ENCODE measurements around the gene WWP2. TPM values are rescaled to one million over a fixed set of nuclear protein-coding genes. Genes with fewer than 3 reads are reported as not detected.

WWP2 gene
- 10 to 100 TPM; 35.8 to 39.5 TPM for total RNA-seq

DNA sequence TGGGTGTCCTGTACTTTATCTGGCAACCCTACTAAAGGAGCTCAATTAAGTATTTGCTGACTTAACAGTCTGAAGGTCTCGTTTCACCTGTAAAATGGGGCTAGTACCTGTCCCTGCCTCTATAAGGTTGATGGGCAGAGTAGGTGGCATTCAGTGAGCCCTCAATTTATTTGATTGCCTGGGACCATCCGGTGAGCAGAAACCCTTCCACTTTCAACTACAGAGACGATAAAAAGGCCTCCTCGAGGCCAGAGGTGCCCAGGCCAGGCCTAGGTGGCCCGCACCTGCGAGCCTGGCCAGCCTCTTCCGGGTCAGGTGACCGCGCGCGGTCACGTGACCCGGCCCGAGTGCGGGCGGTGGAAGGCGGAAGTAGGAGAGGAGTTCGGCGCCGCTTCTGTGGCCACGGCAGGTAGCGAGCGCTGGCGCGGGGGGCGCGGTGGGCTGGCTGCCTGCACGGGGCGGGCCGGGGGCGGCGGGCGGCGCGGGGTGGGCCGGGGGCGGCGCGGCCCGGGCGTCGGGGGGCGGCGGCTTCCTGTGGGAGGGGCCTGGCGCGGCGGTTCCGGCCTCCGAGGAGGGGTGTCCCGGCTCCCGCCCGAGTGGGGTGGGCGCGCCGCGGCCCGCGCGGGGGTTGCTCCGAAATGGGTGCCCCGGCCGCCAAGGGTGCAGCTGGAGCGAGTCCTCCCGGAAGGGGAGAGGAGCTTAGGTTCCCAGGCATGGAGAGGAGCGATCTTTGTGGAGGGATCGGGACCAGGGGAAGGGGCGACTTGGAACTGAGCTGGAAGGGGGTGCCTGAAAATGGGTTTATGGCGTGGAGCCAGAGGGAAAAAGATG, at the start of gene WWP2:
WWP2 (plus strand) TSS at position 350 of the 831 bp plus-strand sequence. CDS start 24,679 bp downstream, outside the sequence.
- H3K36me3 Mint-ChIP-seq: peaks cover 2% of the 10 kb centered on the region
- intact Hi-C loops (cut with micrococcal nuclease): loop anchor here (1.0 kb wide), 1 partner anchor 8 kb away; the partner anchor contains the start of gene NOB1
- peak within 1 kb of the TSS; percentile 93 for H3K27ac Mint-ChIP-seq
- no peaks in the 10 kb centered on the region for H3K9me3 Mint-ChIP-seq
- DNase-seq: peak; percentile 83
- H3K27me3 Mint-ChIP-seq: no peaks in the 10 kb centered on the region
- POLR2A ChIA-PET: interaction anchor here (0.6 to 3.3 kb wide), 4 partner anchors 9 to 579 kb away, joined by 3 to 24 read pairs (median 10); partner anchors contain the start of gene NOB1
- CTCF ChIA-PET: interaction anchor here (1.2 to 2.1 kb wide), 3 partner anchors 8 to 53 kb away, joined by 4 to 14 read pairs (median 5); partner anchors contain the start of gene NOB1
- H3K4me1 Mint-ChIP-seq (ENCODE audit: low read depth): peaks cover 31% of the 10 kb centered on the region
- H3K4me3 Mint-ChIP-seq: peak within 1 kb of the TSS; percentile 95

DNA sequence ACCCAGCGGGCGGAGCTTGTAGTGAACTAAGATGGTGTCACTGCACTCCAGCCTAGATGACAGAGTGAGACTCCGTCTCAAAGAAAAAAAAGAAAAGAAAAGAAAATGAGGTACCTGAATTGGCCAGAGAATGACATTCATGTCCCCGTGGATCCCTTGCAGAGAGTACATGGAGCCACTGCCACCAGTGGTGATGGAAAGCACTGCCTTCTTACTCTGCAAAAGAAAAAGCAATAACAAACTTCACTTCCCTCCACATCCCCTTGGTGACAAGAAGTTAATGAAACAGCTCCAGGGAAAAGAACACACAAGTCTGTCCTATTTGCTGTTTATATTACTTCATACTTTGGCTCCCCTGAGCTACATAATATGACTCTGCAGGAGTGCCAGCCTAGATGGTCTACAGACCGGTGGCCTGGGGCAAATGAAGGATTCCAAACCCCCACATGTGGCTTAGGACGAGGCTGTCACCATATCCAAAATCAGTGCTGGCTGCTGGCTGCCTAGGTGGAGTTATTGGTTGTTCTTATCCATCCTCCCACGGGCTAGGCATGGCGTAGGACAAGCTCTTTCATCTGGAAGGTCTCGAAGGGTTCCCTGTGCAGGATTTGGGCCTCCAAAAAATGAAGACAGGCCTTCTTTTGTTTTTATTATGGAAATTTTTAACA, 49.1 kb upstream of the WWP2 start:
- H3K36me3 Mint-ChIP-seq: peaks cover 4% of the 10 kb centered on the region
- POLR2A ChIA-PET: no interaction called here
- H3K27me3 Mint-ChIP-seq: no peaks in the 10 kb centered on the region
- H3K4me3 Mint-ChIP-seq: no peak overlapping the region
- peaks cover 7% of the 10 kb centered on the region for H3K4me1 Mint-ChIP-seq (ENCODE audit: low read depth)
- no peak overlapping the region for H3K27ac Mint-ChIP-seq
- H3K9me3 Mint-ChIP-seq: no peaks in the 10 kb centered on the region
- DNase-seq: no peak
- CTCF ChIA-PET: interaction anchor here (1.2 to 1.6 kb wide), 3 partner anchors 41 to 317 kb away, joined by 3 to 6 read pairs (median 5); partner anchors contain the start of gene NOB1
- intact Hi-C loops (cut with micrococcal nuclease): no loop called here

DNA sequence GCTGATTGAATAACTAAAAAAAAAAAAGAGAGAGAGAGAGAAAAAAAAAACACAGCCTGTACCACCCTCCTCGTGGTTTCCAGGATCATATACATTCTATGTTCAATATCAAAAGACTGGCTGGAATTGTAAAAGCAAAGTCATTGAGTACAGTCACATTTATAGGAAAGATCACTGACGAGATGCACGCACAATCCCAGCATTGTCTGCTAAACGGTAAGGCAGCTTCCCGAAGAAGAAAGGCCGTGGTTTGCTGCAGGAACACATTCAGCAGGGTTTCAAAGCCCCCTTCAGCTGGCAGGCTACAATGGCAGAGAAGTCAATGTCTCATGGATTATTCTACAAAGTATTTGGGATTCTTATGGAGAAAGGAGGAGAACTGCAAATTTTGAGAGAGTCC, 45.1 kb upstream of the WWP2 start:
- DNase-seq: no peak
- Mint-ChIP-seq H3K27ac (no peak overlapping the region), H3K4me3 (no peak overlapping the region), H3K27me3 (no peaks in the 10 kb centered on the region), H3K9me3 (no peaks in the 10 kb centered on the region), H3K36me3 (peaks cover 4% of the 10 kb centered on the region), H3K4me1 (ENCODE audit: low read depth) (no peaks in the 10 kb centered on the region)
- ChIA-PET POLR2A (no interaction called here), CTCF (interaction anchor here (1.2 to 1.3 kb wide), 2 partner anchors 38 to 321 kb away, joined by 3 read pairs; partner anchors contain the start of gene NOB1)
- intact Hi-C loops (cut with micrococcal nuclease): no loop called here

DNA sequence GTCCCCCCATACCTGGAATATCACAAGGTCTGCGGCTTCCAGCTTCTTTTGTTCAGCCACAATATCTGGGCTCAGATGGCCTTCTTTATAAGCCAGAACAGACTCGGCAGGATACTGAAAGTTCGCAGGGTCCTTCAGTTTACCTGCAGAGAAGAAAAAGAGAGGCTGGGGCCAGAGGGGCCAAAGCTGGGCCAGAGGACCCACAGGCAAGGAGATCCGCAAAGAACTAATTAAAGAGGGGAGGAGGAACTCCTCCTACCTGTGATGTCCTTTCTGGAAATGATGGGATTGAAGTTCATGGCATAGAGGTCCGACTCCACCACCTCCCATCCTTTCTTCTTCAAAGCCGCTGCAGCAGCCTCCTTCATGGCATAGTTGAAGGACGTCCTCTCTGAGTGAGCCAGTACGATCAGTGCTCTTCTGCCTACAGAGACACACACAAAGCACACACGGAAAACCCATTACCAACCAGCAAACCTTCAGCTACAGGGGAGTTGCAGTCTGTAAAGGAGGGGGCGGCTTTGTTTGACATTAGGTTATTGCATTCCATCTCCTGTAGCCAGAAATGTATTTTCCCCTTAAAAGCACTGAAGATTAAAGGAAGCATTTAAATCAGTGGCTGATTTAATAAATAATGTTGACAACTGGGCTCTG, 43.9 kb upstream of the WWP2 start:
- Mint-ChIP-seq H3K9me3 (no peaks in the 10 kb centered on the region), H3K36me3 (peaks cover 2% of the 10 kb centered on the region), H3K4me1 (ENCODE audit: low read depth) (no peaks in the 10 kb centered on the region), H3K27ac (no peak overlapping the region), H3K27me3 (no peaks in the 10 kb centered on the region), H3K4me3 (no peak overlapping the region)
- POLR2A ChIA-PET: no interaction called here
- intact Hi-C loops (cut with micrococcal nuclease): no loop called here
- DNase-seq: no peak
- CTCF ChIA-PET: interaction anchor here (1.2 to 1.3 kb wide), 3 partner anchors 20 to 322 kb away, joined by 3 read pairs; partner anchors contain the start of gene NOB1

DNA sequence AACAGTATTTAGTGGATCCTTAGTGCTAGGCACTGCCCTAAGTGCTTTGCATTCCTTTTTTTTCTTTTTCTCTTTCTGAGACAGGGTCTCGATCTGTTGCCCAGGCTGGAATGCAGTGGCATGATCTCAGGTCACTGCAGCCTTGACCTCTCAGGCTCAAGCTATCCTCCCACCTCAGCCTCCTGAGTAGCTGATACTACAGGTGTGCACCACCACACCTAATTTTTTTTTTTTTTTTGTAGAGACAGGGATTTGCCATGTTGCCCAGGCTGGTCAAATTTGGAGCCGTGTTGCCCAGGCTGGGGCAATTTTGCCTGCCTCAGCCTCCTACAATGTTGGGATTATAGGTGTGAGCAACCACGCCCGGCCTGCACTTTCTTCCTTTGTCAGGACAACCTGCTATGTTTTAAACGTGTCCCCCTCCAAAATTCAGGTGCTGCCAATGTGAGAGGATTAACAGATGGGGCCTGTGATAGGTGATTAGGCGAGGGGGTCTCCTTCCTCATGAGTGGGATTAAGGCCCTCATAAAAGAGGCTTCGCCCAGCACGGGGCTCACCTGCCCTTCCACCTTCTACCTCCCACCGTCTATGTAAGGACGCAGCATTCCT, 41.2 kb upstream of the WWP2 start:
- POLR2A ChIA-PET: no interaction called here
- Mint-ChIP-seq H3K4me3 (no peak overlapping the region), H3K9me3 (no peaks in the 10 kb centered on the region), H3K27ac (no peak overlapping the region), H3K4me1 (ENCODE audit: low read depth) (peaks cover 5% of the 10 kb centered on the region), H3K27me3 (no peaks in the 10 kb centered on the region), H3K36me3 (no peaks in the 10 kb centered on the region)
- intact Hi-C loops (cut with micrococcal nuclease): no loop called here
- no peak for DNase-seq
- CTCF ChIA-PET: interaction anchor here (0.6 to 1.8 kb wide), 4 partner anchors 12 to 342 kb away, joined by 3 to 13 read pairs (median 4); partner anchors contain the start of gene NOB1

DNA sequence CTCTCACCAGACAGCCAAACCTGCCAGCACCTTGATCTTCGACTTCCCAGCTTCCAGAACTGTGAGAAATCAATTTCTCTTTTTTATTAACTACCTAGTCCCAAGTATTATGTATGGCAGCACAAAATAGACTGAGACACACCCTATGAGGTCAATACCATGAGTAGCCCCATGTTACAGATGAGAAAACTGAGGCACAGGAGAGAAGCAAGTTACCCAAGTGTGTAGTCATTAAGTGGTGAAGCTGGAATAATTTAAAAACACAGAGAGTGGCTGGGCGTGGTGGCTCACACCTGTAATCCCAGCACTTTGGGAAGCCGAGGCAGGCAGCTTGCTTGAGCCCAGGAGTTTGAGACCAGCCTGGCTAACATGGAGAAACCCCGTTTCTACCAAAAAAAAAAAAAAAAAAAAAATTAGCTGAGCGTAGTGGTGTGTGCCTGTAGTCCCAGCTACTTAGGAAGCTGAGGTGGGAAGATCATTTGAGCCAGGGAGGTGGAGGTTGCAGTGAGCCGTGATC, 40.6 kb upstream of the WWP2 start:
- POLR2A ChIA-PET: interaction anchor here (0.6 kb wide), 1 partner anchor 284 kb away, joined by 3 read pairs; no protein-coding TSS in a partner anchor
- Mint-ChIP-seq H3K4me3 (no peak overlapping the region), H3K27me3 (no peaks in the 10 kb centered on the region), H3K9me3 (no peaks in the 10 kb centered on the region), H3K4me1 (ENCODE audit: low read depth) (peaks cover 9% of the 10 kb centered on the region), H3K36me3 (no peaks in the 10 kb centered on the region), H3K27ac (no peak overlapping the region)
- CTCF ChIA-PET: interaction anchor here (0.6 to 1.8 kb wide), 3 partner anchors 12 to 343 kb away, joined by 4 to 13 read pairs (median 5); partner anchors contain the start of gene NOB1
- no peak for DNase-seq
- intact Hi-C loops (cut with micrococcal nuclease): no loop called here

DNA sequence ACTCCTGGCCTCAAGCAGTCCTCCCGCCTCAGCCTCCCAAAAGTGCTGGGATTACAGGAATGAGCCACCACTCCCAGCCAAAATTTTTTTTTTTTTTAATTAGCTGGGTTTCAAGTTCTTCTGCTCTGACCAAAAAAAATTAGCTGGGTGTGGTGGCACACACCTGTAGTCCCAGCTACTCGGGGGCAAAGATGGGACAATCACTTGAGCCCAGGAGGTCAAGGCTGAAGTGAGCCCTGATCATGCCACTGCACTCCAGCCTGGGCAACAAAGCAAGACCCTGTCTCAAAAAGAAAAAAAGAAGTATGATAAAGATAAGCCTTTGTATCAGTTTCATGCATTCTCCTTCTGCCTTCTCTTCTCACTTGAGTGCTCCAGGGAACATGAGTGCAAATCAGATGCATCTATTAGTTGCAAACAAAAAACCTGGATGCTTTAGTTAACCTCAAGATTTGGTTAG, 37.7 kb upstream of the WWP2 start:
- Mint-ChIP-seq H3K36me3 (no peaks in the 10 kb centered on the region), H3K9me3 (no peaks in the 10 kb centered on the region), H3K27ac (no peak overlapping the region), H3K4me1 (ENCODE audit: low read depth) (peaks cover 17% of the 10 kb centered on the region), H3K27me3 (no peaks in the 10 kb centered on the region), H3K4me3 (no peak overlapping the region)
- ChIA-PET POLR2A (interaction anchor here (1.4 kb wide), 1 partner anchor 30 kb away, joined by 5 read pairs; the partner anchor contains the start of gene NOB1), CTCF (interaction anchor here (0.6 to 6.5 kb wide), 2 partner anchors 30 to 49 kb away, joined by 3 to 54 read pairs; partner anchors contain the start of gene NOB1)
- intact Hi-C loops (cut with micrococcal nuclease): no loop called here
- no peak for DNase-seq

DNA sequence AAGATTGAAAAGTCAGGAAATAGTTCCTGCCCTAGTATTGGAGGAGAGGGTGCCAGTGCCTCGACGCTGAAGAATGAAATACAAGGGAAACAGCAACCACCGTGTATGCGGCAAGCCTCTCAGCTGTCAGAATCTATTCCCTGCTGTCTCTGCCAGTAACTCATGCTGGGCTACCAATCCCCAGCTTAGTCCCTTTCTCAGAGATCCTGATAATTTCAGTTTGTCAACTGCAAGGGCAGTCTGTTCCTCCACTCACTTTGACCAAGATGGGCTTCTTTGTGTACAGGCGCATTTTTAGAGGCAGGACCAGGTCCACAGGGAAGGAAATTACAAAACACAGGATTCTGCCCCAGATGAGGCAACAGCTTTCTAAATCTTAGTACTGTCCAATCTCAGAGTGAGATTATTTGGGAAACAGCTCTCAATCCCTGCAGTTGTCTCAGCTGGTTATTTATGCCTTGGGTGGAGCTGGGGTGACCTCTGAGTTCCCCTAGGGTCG, 37.1 kb upstream of the WWP2 start:
- Mint-ChIP-seq H3K27ac (no peak overlapping the region), H3K9me3 (no peaks in the 10 kb centered on the region), H3K4me3 (no peak overlapping the region), H3K36me3 (no peaks in the 10 kb centered on the region), H3K27me3 (no peaks in the 10 kb centered on the region), H3K4me1 (ENCODE audit: low read depth) (peaks cover 17% of the 10 kb centered on the region)
- CTCF ChIA-PET: interaction anchor here (6.5 kb wide), 1 partner anchor 29 kb away, joined by 54 read pairs; the partner anchor contains the start of gene NOB1
- POLR2A ChIA-PET: interaction anchor here (1.4 kb wide), 1 partner anchor 30 kb away, joined by 5 read pairs; the partner anchor contains the start of gene NOB1
- no peak for DNase-seq
- intact Hi-C loops (cut with micrococcal nuclease): no loop called here

DNA sequence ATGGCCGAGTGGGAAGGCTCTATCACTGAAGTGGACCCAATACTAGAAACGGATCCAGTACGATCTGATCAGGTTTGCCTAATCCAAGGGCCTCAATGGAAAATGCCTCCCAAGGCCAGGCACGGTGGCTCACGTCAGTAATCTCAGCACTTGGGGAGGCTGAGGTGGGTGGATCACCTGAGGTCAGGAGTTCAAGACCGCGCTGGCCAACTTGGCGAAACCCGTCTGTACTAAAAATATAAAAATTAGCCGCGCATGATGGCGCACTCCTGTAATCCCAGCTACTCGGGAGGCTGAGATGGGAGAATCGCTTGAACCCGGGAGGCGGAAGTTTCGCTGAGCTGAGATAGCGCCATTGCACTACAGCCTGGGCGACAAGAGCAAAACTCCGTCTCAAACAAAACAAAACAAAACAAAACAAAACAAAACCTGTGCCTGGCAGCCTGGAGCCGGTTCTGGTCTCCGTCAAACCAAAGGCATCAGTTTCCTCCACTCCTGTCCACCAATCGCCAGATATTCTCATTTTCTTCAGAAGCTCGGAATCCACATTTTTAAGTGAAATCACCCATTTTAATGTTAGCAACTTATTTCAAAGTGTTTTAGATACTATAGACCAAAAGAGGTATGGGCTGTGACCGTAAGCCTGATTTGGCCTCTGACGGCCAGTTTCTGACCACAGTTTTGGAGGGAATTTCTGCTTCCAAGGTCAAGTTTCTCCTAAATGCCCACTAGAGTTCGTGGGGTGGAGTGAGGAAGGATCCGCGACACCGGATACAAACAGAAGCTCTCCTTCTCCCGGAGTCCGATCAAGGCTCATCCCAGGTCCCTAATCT, 36.4 kb upstream of the WWP2 start:
- intact Hi-C loops (cut with micrococcal nuclease): loop anchor here (1.0 kb wide), 4 partner anchors 16 to 301 kb away; partner anchors contain the start of genes CYB5B and NOB1
- peak overlapping the region; percentile 86 for H3K27ac Mint-ChIP-seq
- POLR2A ChIA-PET: interaction anchor here (0.6 to 2.3 kb wide), 4 partner anchors 12 to 330 kb away, joined by 3 to 15 read pairs (median 5); partner anchors contain the start of gene NOB1
- H3K27me3 Mint-ChIP-seq: no peaks in the 10 kb centered on the region
- H3K4me3 Mint-ChIP-seq: peak overlapping the region; percentile 87
- CTCF ChIA-PET: interaction anchor here (0.6 to 6.5 kb wide), 3 partner anchors 28 to 597 kb away, joined by 3 to 54 read pairs (median 3); partner anchors contain the start of gene NOB1
- H3K36me3 Mint-ChIP-seq: no peaks in the 10 kb centered on the region
- DNase-seq: no peak
- peaks cover 17% of the 10 kb centered on the region for H3K4me1 Mint-ChIP-seq (ENCODE audit: low read depth)
- no peaks in the 10 kb centered on the region for H3K9me3 Mint-ChIP-seq
